GM23248 (cell line): ENCODE data around the gene RAB31.

Experiments used
- EZH2 ChIP-seq: fragments of 200-600 bp; sonication (generic); IDR thresholded peaks from 2 replicates; pipeline ENCODE4 v1.6.1; 2018; ENCODE audit warnings: antibody characterized with exemption, mild to moderate bottlenecking; ENCODE audit not compliant: insufficient read depth, poor library complexity, severe bottlenecking
- EZH2phosphoT487 ChIP-seq: fragments of 200-600 bp; sonication (generic); IDR thresholded peaks from 2 replicates; pipeline ENCODE4 v1.6.1; 2018; ENCODE audit warnings: antibody characterized with exemption, moderate library complexity, mild to moderate bottlenecking, low read depth; ENCODE audit not compliant: insufficient read depth

- no peak for TF ChIP-seq EZH2
- TF ChIP-seq EZH2phosphoT487 = no peak
Observed at GRCh38 chr18:9866627-9867026, 158.5 kb downstream of the RAB31 start.
